HG03571 (cell line): ENCODE data around the gene ARHGDIB.

Experiments
- ATAC-seq: cut with Tn5 transposase; IDR thresholded peaks from one replicate; pipeline ENCODE4 v1.9.1; 2021; ENCODE audit not compliant: unreplicated experiment

Gene ARHGDIB

DNA sequence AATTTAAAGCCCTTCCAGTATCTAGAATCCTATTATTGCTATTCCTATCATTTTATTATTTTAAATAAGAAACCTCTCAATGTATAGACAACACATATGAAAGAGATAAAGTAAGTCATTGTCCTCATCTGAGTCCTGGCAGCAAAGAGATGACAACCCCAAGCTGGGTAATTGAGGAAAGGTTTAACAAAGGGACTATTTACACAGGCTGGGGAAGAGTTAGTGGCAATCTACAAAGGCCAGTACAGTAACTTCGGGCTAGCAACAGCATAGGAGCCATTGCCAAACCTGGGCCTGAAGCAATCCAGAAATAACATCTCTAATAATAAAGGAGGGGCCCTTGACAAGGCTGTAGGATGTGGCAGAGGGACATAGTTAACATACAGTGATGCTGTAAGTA lies 22.6 kb upstream of the ARHGDIB start:
- no peak for ATAC-seq

GRCh38 chr12:14982991-14983390 lies 21.6 kb upstream of the ARHGDIB start:
- no peak for ATAC-seq

GRCh38 chr12:14982562-14982961 lies 21.2 kb upstream of the ARHGDIB start:
- ATAC-seq, result no peak

DNA sequence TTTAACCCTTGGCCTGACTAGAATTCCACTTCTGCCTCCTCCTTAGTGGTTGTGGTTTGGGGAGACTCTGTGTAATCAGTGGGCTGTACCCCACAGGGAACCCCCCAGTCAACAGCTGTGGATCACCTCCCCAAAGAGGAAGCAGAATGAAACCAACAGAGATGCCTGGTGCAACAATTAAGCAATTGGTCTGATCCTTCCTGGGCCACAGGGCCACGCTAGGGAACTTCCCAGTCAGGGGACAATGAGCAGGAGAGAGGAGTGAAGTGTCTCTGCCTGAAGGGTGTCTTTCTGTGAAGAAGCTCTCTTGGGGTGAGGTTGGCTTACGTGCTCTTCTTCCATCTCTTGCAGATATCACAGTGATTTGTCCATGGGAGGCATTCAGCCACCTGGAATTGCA lies 19.6 kb upstream of the ARHGDIB start:
- no peak for ATAC-seq

DNA sequence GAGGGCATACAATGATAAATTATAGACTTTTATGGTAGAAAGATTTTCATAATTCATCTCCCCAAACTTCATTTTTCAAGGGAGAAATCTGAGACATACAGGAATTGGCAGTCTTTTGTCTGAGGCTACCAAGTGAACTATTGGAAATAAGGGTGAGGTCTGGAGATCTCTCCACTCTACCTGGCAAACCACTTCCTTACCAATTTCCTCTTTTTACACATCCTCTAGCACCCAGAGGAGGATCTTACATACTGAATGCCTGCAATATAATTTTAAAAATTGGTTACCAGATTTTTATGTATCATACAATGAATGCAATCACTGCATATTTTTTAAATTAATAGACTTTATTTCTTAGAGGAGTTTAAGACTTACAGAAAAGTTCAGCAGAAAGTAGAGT lies 18.1 kb upstream of the ARHGDIB start:
- ATAC-seq, result no peak

- ATAC-seq, result no peak
Observed at GRCh38 chr12:14976658-14977057, 15.3 kb upstream of the ARHGDIB start.

GRCh38 chr12:14975457-14975856 lies 14.1 kb upstream of the ARHGDIB start:
- ATAC-seq, result no peak

DNA sequence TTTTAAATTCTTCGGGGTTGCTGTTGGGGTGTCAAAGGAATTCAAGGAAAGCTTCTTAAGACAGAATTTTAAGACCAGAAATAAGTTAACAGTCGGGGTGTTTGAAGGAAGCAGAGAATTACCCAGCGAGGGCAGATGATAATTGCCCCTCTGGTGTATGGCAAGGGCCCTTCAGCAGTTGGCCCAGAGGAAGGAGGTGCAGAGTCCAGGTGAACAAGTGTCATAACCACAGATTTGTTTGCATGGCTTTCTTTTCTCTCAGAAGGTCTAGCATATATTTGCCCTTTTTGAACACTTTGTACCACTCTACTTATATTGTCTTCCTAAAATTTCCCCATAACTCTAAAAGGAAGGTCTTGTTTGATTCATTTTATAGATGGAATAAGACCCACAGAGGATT lies 13.2 kb upstream of the ARHGDIB start:
- ATAC-seq, result no peak

DNA sequence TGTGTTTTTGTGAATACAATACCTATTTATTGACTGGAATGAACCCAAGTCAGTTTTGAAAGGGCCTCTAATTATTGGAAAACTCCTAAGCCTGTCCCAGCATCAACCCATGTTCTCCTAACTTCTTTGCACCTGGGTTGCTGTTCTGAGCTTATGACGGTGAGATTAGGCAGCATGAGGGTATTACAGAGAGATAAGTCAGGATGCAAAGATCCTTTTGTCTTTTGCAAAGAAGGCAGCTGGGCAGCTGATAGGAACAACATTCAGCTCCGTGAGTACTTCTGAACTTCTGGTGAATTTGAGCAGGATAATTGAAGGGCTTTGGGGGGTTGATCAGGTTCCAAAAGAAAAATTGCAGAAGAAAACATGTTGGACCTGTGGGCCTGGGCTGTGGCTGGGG lies 11.4 kb upstream of the ARHGDIB start, which contains the start of gene PDE6H:
Gene PDE6H, plus strand, starts transcription at position 227 of the 400 bp plus-strand sequence. CDS start 4,971 bp downstream, outside the sequence.
- ATAC-seq, result no peak

DNA sequence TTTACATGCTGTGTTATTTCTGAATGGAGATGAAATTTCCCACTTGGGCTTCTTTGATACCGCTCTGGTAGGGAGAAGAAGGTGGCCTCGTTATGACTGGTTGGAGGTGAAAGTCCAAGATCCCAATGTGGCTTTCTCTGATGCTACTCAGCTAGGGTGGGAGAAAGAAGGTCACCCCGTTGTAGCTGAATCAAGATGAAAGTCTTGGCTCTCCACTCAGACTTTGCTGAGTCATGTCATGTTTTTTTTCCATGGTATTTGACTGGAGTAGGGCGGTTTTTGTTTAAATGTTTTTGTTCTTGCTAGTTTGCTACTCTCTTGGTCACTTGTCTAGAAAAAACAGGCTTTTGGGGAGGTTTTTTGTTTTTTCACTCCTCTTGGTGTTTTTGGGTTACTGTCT lies 9.1 kb upstream of the ARHGDIB start:
- no peak for ATAC-seq

DNA sequence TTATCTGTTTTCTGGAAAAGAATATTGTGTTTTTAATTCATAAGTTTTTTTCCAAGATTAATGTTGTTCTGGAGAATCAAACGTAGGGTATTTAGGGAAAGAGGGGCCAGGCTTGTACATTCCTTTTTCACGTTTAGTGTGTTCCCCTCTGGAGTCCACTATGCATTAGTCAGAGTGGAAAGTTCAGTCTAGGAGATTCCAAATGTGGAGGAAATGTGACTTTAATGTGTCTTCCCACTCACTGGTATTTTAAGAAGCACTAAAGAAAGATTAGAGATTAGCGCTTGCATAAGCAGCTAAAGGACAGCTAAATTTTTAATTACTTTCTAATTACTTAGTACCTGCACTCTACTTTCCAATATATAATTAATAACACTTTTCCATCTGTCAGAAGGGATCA lies 7.1 kb upstream of the ARHGDIB start:
- no peak for ATAC-seq

- ATAC-seq, result no peak
Observed at GRCh38 chr12:14965221-14965620, 3.8 kb upstream of the ARHGDIB start.

DNA sequence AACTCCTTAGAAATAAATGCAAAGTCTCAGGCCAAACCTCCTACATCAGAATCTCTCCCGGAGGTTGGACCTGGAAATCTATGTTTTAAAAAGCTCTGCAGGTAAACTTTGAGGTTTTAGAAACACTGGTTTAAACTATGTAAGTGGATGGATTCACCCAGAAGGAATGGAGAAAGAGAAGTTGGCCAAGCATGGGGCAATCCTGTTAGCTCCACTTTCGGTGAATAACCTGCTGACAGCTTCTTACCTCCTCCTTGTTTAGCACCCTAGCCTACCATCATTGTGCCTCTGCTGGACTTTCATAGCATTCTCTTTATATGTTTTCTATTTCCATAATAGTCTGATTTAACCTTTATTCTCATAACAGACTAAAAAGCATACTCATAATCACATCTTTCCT lies 3.0 kb upstream of the ARHGDIB start:
- ATAC-seq, result no peak

DNA sequence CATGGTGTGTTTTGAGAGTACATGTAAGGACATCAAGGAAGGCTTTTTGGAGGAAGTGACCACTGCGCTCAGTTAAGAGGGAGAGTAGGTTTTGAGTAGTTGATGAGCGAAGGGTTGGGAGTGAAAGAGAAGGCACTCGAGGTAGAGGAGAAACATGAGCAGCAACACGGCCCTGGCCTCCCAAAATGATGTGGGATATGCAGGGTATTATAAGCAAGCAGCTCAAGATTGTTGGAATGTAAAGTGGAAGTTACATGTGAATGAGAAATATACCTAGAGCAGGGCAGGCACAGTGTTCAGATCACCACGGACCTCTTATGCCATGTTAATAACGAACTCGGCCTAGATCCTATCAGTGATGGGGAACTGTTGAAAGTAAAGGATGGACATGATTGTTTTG lies 2.1 kb upstream of the ARHGDIB start:
- ATAC-seq, result no peak

DNA sequence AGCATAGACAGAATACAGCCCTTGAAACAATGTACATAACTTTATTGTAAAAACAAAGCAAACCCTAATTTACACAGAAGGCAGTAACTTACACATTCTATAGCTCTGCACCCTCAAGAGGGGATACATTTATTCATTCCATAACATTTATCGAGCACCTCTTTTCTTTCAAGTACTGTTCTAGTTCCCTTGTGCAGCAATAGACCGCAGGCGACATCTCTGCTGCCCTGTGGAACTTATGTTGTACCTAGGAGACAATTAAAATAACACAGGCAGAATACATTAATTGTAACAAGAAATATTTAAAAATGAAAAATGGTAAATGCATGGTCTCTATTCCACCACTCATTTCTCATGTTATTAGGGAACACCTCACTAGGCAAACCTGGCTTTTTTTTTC lies 1.4 kb upstream of the ARHGDIB start:
- no peak for ATAC-seq

DNA sequence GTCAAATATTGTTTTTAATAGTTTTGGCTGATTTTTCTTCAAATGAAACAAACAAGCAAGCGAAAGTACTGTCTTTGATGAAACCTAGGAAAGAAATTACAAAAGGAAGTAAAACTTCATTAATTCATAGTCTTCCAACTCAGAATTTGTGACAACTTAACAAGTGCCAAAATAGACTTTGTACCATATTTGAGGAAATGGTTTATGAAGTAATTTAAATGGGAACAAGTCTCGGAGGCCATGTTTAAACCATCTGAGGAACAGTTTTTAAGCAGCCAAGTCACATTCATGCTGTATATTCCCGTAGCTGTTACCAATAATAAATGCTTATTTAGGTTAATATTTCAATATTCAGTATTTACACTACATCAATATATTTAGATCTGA lies 745 bp upstream of the ARHGDIB start:
- ATAC-seq, result no peak

GRCh38 chr12:14960548-14961465 lies 594 bp downstream of the ARHGDIB start:
- ATAC-seq, result peak; percentile 32

- no peak for ATAC-seq
Observed at GRCh38 chr12:14959916-14960496, 1.4 kb downstream of the ARHGDIB start.

DNA sequence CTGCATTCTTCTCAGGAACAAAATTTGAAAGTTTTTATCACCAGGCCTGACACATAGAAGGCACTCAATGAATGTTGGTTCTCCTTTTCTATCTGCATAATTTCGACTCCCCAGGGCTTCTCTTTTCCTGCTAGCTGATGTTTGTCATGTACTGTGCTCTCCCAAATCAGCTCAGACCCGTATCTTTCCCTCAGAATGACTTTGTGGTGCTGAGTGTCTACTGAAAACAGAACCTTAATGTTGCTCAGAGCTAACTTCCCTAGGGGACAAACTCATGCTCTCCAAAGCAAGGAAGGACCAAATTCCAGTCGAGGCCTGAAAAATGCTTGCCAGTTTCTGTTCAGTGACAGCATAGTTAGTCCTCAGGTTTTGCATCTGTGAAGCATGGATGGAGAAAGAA lies 1.9 kb downstream of the ARHGDIB start:
- ATAC-seq, result no peak

- no peak for ATAC-seq
Observed at GRCh38 chr12:14959126-14959440, 2.3 kb downstream of the ARHGDIB start.

DNA sequence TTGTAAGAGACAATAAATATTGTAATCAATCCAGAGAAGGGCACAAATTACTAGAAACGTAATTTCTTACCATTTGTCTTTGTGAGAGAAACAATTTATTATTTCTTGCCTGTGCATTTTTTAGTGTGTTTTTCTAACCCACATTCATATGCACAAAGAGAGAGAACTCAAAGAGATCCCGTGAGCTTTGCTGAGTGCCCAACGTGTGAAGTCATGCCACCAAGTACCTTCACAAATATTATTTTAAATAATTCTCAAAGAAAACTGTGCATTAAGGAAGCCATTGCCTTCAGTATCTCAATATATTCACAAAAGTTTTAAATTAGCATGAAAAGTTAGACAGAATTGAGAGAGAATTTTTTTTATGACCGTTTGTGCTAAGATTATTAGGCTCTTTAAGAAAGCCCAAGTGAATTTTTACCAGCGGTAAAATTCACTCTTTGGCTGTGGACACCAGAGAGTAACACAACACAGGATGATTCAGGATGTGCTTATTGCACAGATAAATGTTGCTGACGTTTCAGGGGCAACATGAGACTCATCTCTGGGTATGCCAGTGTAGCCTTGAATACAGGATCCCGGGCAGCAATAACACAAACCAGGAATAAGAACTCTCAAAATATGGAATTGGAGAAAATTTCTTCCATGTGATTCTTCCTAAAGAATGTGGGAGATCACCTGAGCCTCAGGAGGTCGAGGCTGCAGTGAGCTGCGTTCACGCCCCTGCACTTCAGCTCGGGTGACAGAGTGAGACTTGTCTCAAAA lies 2.9 kb downstream of the ARHGDIB start:
- no peak for ATAC-seq
